GM12878 (cell line): ENCODE data around the gene OSBPL10. TPM values are rescaled to one million over a fixed set of nuclear protein-coding genes. Genes with fewer than 3 reads are reported as not detected.

ENCODE experiments used
- ATAC-seq: fragments of 200-7000 bp; cut with Tn5 transposase; 3 replicates; pipeline ENCODE4 v1.9.1; 2020; ENCODE audit warnings: mild to moderate bottlenecking, moderate library complexity
- BruUV-seq: library from RNA; stranded (reverse); fragments of 400-500 nt; replicated peaks from 2 replicates; lab custom pipeline; 2021; lab: Mats Ljungman, UMichigan
- CTCF ChIA-PET: fragments of 300-600 bp; sonication (Branson Sonifier 250); formaldehyde crosslinking; extraction: SDS; loops from one replicate; lab custom pipeline; 2021; ENCODE audit warnings: inconsistent platforms; lab: Yijun Ruan, JAX
- POLR2A ChIA-PET: fragments of 350-600 bp; formaldehyde crosslinking; extraction: SDS; loops from one replicate; lab custom pipeline; 2021; ENCODE audit warnings: inconsistent platforms; lab: Charles Lee
- RAD21 ChIA-PET: fragments of 300-600 bp; sonication (Branson Sonifier 250); formaldehyde crosslinking; loops from one replicate; lab custom pipeline; 2023; ENCODE audit warnings: antibody characterized with exemption; ENCODE audit not compliant: unreplicated experiment; lab: Charles Lee
- SMC1A ChIA-PET: fragments of 300-600 bp; sonication (Branson Sonifier 250); formaldehyde crosslinking; loops from one replicate; lab custom pipeline; 2023; ENCODE audit not compliant: unreplicated experiment, uncharacterized antibody; lab: Charles Lee
- DNase-seq: peaks from one replicate; pipeline ENCODE4 v3.0.0-alpha.2; 2011; ENCODE audit warnings: low read depth, low spot score
- FAIRE-seq: peaks from 3 replicates; lab custom pipeline; 2011; peaks lifted over from hg19 to GRCh38; lab: Jason Lieb, UNC
- H2AFZ ChIP-seq: 2 replicates; pipeline ENCODE4 v1.6.0; 2011; ENCODE audit warnings: low read depth, low read length, control low read depth; ENCODE audit not compliant: control insufficient read depth
- H3K27ac ChIP-seq: 2 replicates; pipeline ENCODE4 v1.5.1; 2011; ENCODE audit warnings: control low read depth; ENCODE audit not compliant: control insufficient read depth, insufficient read depth
- H3K27me3 ChIP-seq, 2 experiments: replicated peaks in 1 of 2; 2 replicates each; pipeline versions ENCODE4 v1.6.0 to v1.6.1; 2011; ENCODE audit warnings: low read length in 1 of 2; ENCODE audit not compliant: control insufficient read depth in 2 of 2, insufficient read depth in 2 of 2
- H3K36me3 ChIP-seq, 2 experiments: 2 replicates each; pipeline ENCODE4 v1.5.1; 2011; ENCODE audit warnings: low read length in 1 of 2; ENCODE audit not compliant: control insufficient read depth in 2 of 2, insufficient read depth in 2 of 2
- H3K4me1 ChIP-seq: 2 replicates; pipeline ENCODE4 v1.6.1; 2011; ENCODE audit warnings: mild to moderate bottlenecking, low read length, moderate library complexity, mixed read lengths; ENCODE audit not compliant: control insufficient read depth, insufficient read depth
- H3K4me2 ChIP-seq: 2 replicates; pipeline ENCODE4 v1.6.0; 2011; ENCODE audit warnings: control low read depth; ENCODE audit not compliant: control insufficient read depth, insufficient read depth
- H3K4me3 ChIP-seq: fragments of 200-600 bp; sonication (generic); 2 replicates; pipeline ENCODE4 v1.5.1; 2016
- H3K79me2 ChIP-seq: 2 replicates; pipeline ENCODE4 v1.6.0; 2011; ENCODE audit warnings: low read length; ENCODE audit not compliant: control insufficient read depth, insufficient read depth
- H3K9ac ChIP-seq: 2 replicates; pipeline ENCODE4 v1.8.0; 2011; ENCODE audit warnings: low read length, control low read depth, mixed read lengths; ENCODE audit not compliant: control insufficient read depth, insufficient read depth
- H3K9me3 ChIP-seq: replicated peaks from 3 replicates; pipeline ENCODE4 v1.5.1; 2011; ENCODE audit warnings: mild to moderate bottlenecking, low read length; ENCODE audit not compliant: control insufficient read depth, insufficient read depth
- H4K20me1 ChIP-seq: 2 replicates; pipeline ENCODE4 v1.6.0; 2011; ENCODE audit not compliant: control insufficient read depth, insufficient read depth
- CHD1 ChIP-seq: IDR thresholded peaks from 2 replicates; pipeline ENCODE4 v1.6.1; 2012; ENCODE audit warnings: low read depth, low read length, improper control_type of control experiment
- FOXK2 ChIP-seq: fragments of 450-650 bp; IDR thresholded peaks from 2 replicates; pipeline ENCODE4 v1.6.1; 2017; ENCODE audit warnings: mild to moderate bottlenecking, moderate library complexity
- STAT1 ChIP-seq: fragments of 450-650 bp; conservative IDR thresholded peaks from 2 replicates; pipeline ENCODE4 v1.6.1; 2014; ENCODE audit warnings: antibody characterized with exemption, mild to moderate bottlenecking
- SUZ12 ChIP-seq: fragments of 200-600 bp; sonication (generic); IDR thresholded peaks from one replicate; pipeline ENCODE4 v1.6.1; 2018; ENCODE audit warnings: antibody characterized with exemption, mild to moderate bottlenecking; ENCODE audit not compliant: unreplicated experiment
- ZSCAN29 ChIP-seq: fragments of 450-650 bp; IDR thresholded peaks from 2 replicates; pipeline ENCODE4 v1.6.1; 2017; ENCODE audit warnings: mild to moderate bottlenecking, moderate library complexity
- in situ Hi-C: fragments of 300-500 bp; cut with MboI; formaldehyde crosslinking; loops from 9 replicates; pipeline ENCODE4 v1.14.3; 2018; ENCODE audit warnings: mixed read lengths
- intact Hi-C: fragments of 100-400 bp; cut with micrococcal nuclease; formaldehyde crosslinking; loops from one replicate; pipeline ENCODE4 v1.14.2; 2022; ENCODE audit not compliant: unreplicated experiment
- polyA plus RNA-seq, 11 experiments: library from polyadenylated mRNA; depleted of rRNA in 4 of 11; unstranded in 6 of 11; stranded (reverse) in 5 of 11; fragments of >200 nt; fragmentation: Nextera tagmentation in 4 of 11; fragmentation: Illumina TruSeq in 1 of 11; extraction: Ambion mirVana in 4 of 11; extraction: Trizol in 1 of 11; gene quantifications; 1 replicate in 1 of 11; 2 replicates in 10 of 11; pipeline versions ENCODE4 v1.2.1 to v1.2.3, GENCODE V29; 2011 to 2016; ENCODE audit warnings: inconsistent platforms in 2 of 11, missing spikeins in 2 of 11, low read depth in 1 of 11
- total RNA-seq, 4 experiments: library from RNA; depleted of rRNA in 3 of 4; stranded (reverse); fragments of >200 nt in 3 of 4; fragmentation: Illumina TruSeq in 1 of 4; extraction: Trizol in 1 of 4; gene quantifications; 2 replicates each; pipeline versions ENCODE4 v1.2.1 to v1.2.3, GENCODE V29; 2013 to 2021
- TF ChIP-seq, protein P1 (sequence below): fragments of 450-650 bp; IDR thresholded peaks from 2 replicates; pipeline ENCODE4 v1.6.1; 2016; ENCODE audit warnings: mild to moderate bottlenecking
- TF ChIP-seq, protein P2 (sequence below): IDR thresholded peaks from 2 replicates; pipeline ENCODE4 v1.6.1; 2011; ENCODE audit warnings: borderline replicate concordance, low read depth, mild to moderate bottlenecking, moderate library complexity, mixed read lengths, low read length; ENCODE audit not compliant: insufficient read depth; ENCODE audit errors: extremely low read length

OSBPL10 gene
- total and polyA plus RNA-seq, 10 of the 15 experiments (the other 5 are each of a cell fraction or from before 2014, with no cell fraction given) = 0.03 to 0.25 (median 0.09) TPM; not detected in 5

DNA sequence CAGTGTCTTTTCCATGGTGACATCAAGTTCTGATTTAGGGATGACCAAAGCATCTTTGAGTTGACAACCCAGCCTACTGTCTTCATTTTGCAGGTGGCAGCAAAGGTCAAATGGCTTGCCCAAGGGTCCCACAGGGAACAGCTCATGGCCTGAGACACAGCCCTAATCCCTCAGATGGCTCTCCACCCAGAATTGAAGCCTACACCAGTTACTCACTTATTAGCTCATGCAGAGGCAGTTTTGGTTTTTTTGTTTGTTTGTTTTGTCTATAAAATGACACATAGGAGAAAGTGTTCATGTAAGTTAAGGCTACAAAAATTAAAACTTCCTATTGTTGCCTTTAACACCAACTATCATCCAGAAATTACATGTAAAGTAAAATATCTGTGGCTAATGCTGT, 167.9 kb downstream of the OSBPL10 start:
- BruUV-seq = no TSS peak
- no peaks in the 10 kb centered on the region for H3K79me2 ChIP-seq
- H3K4me3 ChIP-seq = no peak overlapping the region
- no peaks in the 10 kb centered on the region for H3K36me3 ChIP-seq
- H3K9me3 ChIP-seq = no peaks in the 10 kb centered on the region
- intact Hi-C loops (no loop called here), in situ Hi-C loops (no loop called here)
- TF ChIP-seq ZSCAN29 (no peak), STAT1 (no peak), FOXK2 (no peak), CHD1 (no peak), SUZ12 (no peak)
- TF ChIP-seq, protein P1, sequence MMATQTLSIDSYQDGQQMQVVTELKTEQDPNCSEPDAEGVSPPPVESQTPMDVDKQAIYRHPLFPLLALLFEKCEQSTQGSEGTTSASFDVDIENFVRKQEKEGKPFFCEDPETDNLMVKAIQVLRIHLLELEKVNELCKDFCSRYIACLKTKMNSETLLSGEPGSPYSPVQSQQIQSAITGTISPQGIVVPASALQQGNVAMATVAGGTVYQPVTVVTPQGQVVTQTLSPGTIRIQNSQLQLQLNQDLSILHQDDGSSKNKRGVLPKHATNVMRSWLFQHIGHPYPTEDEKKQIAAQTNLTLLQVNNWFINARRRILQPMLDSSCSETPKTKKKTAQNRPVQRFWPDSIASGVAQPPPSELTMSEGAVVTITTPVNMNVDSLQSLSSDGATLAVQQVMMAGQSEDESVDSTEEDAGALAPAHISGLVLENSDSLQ = no peak
- TF ChIP-seq, protein P2, sequence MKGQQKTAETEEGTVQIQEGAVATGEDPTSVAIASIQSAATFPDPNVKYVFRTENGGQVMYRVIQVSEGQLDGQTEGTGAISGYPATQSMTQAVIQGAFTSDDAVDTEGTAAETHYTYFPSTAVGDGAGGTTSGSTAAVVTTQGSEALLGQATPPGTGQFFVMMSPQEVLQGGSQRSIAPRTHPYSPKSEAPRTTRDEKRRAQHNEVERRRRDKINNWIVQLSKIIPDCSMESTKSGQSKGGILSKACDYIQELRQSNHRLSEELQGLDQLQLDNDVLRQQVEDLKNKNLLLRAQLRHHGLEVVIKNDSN = no peak
- no peak overlapping the region for H2AFZ ChIP-seq
- ChIA-PET CTCF (no interaction called here), SMC1A (interaction anchor here (1.0 to 1.2 kb wide), 2 partner anchors 9 to 154 kb away, joined by 3 read pairs; no protein-coding TSS in a partner anchor), POLR2A (no interaction called here), RAD21 (no interaction called here)
- H3K9ac ChIP-seq = no peak overlapping the region
- no peak for DNase-seq
- no peak for ATAC-seq
- no peak for FAIRE-seq
- H4K20me1 ChIP-seq = no peaks in the 10 kb centered on the region
- peaks cover 0 to 1% of the 10 kb centered on the region in 2 experiments; a peak in 1 of 4 replicates for H3K27me3 ChIP-seq
- no peaks in the 10 kb centered on the region for H3K4me1 ChIP-seq
- no peak overlapping the region for H3K27ac ChIP-seq
- no peak overlapping the region for H3K4me2 ChIP-seq
